Limb (tissue), 2 donors: ENCODE measurements around the gene KRT85.
A peak's percentile ranks its signal among the peaks of the same experiment; 100 is the strongest.

ENCODE experiments used
- DNase-seq, 2 donors: peaks; one replicate each; pipeline ENCODE4 v3.0.0-alpha.2; 2016; ENCODE audit errors: extremely low spot score in 2 of 2

KRT85 gene

GRCh38 chr12:52395761-52396434 is 28.6 kb upstream of the KRT85 start:
- DNase-seq: no peak

GRCh38 chr12:52394836-52395405 is 27.6 kb upstream of the KRT85 start:
- no peak for DNase-seq

GRCh38 chr12:52392465-52393007 is 25.3 kb upstream of the KRT85 start:
- DNase-seq: no peak

GRCh38 chr12:52391618-52392002 is 24.3 kb upstream of the KRT85 start:
- DNase-seq: peak in 1 of 2 donors; percentile 73

- DNase-seq: peak in 1 of 2 donors; percentile 46
Observed at GRCh38 chr12:52390739-52391617, 23.7 kb upstream of the KRT85 start.

- no peak for DNase-seq
Observed at GRCh38 chr12:52389313-52390207, 22.3 kb upstream of the KRT85 start.

- no peak for DNase-seq
Observed at GRCh38 chr12:52387859-52388258, 20.6 kb upstream of the KRT85 start.

GRCh38 chr12:52385226-52385702 is 18.0 kb upstream of the KRT85 start, which contains the start of gene KRT84:
Gene KRT84 (minus strand): TSS chr12:52385652. CDS start chr12:52385585, 67 bp downstream.
- DNase-seq: no peak

GRCh38 chr12:52383331-52383730 is 16.1 kb upstream of the KRT85 start:
- DNase-seq: no peak

GRCh38 chr12:52382854-52383253 is 15.6 kb upstream of the KRT85 start:
- DNase-seq: no peak

- DNase-seq: no peak
Observed at GRCh38 chr12:52381206-52381605, 13.9 kb upstream of the KRT85 start.

- DNase-seq: no peak
Observed at GRCh38 chr12:52380271-52380694, 13.0 kb upstream of the KRT85 start.

GRCh38 chr12:52379536-52379935 is 12.3 kb upstream of the KRT85 start:
- no peak for DNase-seq

- no peak for DNase-seq
Observed at GRCh38 chr12:52378091-52378490, 10.8 kb upstream of the KRT85 start.

- DNase-seq: no peak
Observed at GRCh38 chr12:52377266-52377665, 10.0 kb upstream of the KRT85 start.

- DNase-seq: peak; percentile 86
Observed at GRCh38 chr12:52372216-52373154, 5.2 kb upstream of the KRT85 start.

GRCh38 chr12:52371716-52372115 is 4.4 kb upstream of the KRT85 start:
- DNase-seq: no peak

- DNase-seq: peak; percentile 57 to 83
Observed at GRCh38 chr12:52370926-52371608, 3.8 kb upstream of the KRT85 start.

GRCh38 chr12:52369809-52370208 is 2.5 kb upstream of the KRT85 start:
- DNase-seq: no peak
